ENCODE results near the gene MSI2. TPM values are rescaled to one million over a fixed set of nuclear protein-coding genes. Genes with fewer than 3 reads are reported as not detected.

The MSI2 gene
- total and polyA plus RNA-seq, 9 of the 15 experiments (the other 6 are each of a cell fraction or from before 2014, with no cell fraction given): 4.6 to 61.8 (median 42.4) TPM

DNA sequence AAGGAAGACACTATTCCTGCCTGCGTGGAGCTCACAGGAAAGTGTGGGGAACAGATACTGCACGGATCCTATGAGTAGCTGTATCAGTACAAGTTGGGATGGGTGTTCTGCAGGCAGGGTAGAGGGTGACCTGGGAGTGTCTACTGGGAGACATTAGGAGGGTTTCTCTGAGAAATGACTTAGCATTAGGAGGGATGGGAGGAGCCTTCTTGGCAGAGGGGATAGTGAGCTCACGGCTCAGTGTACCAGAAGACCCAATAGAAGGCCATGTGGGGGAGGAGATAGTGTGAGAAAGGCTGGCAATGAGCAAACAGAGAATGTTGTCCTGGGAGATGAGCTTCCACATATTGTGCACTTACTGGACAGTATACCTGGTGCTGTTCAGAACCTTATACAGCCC is 109.1 kb downstream of the MSI2 start (continued):
- TF ChIP-seq KDM4B (IDR thresholded peaks at IDR 0.05; ENCODE audit: borderline replicate concordance in 2 of 2, low read depth in 1 of 2) (no peak), TCF3 (CRISPR knock-in tag; IDR thresholded peaks at IDR 0.05) (0 out of 2 replicates have a peak, but pooled peaks have one; percentile 2), ZNF592 (IDR thresholded peaks at IDR 0.05) (peak; percentile 29; the same call in 1 of the 2 replicates), ZSCAN29 (IDR thresholded peaks at IDR 0.05) (no peak), POLR2H (tag; IDR thresholded peaks at IDR 0.05; ENCODE audit: low read depth) (no peak), RFX1 (IDR thresholded peaks at IDR 0.05) (peak; percentile 38; the same call in 1 of the 2 replicates), NCOA2 (IDR thresholded peaks at IDR 0.05; ENCODE audit: partially characterized antibody in 2 of 2) (no peak), MNT (conservative IDR thresholded peaks at IDR 0.05) (peak; percentile 16 to 42; a peak in 3 of 4 replicates), MTA1 (IDR thresholded peaks at IDR 0.05; ENCODE audit: borderline replicate concordance) (0 out of 2 replicates have a peak, but pooled peaks have one; percentile 6), SMARCA4 (IDR thresholded peaks at IDR 0.05) (peak; percentile 64), MAFF (IDR thresholded peaks at IDR 0.05; ENCODE audit: low read length) (peak; percentile 48; the same call in 1 of the 2 replicates), KAT7 (CRISPR knock-in tag; IDR thresholded peaks at IDR 0.05; ENCODE audit: borderline replicate concordance) (no peak), ATF1 (CRISPR knock-in tag; IDR thresholded peaks at IDR 0.05) (no peak), ATF1 (tag; IDR thresholded peaks at IDR 0.05) (peak; percentile 59), CBFA2T3 (IDR thresholded peaks at IDR 0.05) (peak; percentile 49), BRF1 (IDR thresholded peaks at IDR 0.05; ENCODE audit: borderline replicate concordance, extremely low read depth, insufficient read length) (no peak), ZNF316 (IDR thresholded peaks at IDR 0.05) (peak; percentile 88)
- TF ChIP-seq, protein P1, sequence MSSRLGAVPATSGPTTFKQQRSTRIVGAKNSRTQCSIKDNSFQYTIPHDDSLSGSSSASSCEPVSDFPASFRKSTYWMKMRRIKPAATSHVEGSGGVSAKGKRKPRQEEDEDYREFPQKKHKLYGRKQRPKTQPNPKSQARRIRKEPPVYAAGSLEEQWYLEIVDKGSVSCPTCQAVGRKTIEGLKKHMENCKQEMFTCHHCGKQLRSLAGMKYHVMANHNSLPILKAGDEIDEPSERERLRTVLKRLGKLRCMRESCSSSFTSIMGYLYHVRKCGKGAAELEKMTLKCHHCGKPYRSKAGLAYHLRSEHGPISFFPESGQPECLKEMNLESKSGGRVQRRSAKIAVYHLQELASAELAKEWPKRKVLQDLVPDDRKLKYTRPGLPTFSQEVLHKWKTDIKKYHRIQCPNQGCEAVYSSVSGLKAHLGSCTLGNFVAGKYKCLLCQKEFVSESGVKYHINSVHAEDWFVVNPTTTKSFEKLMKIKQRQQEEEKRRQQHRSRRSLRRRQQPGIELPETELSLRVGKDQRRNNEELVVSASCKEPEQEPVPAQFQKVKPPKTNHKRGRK (tag; IDR thresholded peaks at IDR 0.05): no peak
- TF ChIP-seq, protein P2, sequence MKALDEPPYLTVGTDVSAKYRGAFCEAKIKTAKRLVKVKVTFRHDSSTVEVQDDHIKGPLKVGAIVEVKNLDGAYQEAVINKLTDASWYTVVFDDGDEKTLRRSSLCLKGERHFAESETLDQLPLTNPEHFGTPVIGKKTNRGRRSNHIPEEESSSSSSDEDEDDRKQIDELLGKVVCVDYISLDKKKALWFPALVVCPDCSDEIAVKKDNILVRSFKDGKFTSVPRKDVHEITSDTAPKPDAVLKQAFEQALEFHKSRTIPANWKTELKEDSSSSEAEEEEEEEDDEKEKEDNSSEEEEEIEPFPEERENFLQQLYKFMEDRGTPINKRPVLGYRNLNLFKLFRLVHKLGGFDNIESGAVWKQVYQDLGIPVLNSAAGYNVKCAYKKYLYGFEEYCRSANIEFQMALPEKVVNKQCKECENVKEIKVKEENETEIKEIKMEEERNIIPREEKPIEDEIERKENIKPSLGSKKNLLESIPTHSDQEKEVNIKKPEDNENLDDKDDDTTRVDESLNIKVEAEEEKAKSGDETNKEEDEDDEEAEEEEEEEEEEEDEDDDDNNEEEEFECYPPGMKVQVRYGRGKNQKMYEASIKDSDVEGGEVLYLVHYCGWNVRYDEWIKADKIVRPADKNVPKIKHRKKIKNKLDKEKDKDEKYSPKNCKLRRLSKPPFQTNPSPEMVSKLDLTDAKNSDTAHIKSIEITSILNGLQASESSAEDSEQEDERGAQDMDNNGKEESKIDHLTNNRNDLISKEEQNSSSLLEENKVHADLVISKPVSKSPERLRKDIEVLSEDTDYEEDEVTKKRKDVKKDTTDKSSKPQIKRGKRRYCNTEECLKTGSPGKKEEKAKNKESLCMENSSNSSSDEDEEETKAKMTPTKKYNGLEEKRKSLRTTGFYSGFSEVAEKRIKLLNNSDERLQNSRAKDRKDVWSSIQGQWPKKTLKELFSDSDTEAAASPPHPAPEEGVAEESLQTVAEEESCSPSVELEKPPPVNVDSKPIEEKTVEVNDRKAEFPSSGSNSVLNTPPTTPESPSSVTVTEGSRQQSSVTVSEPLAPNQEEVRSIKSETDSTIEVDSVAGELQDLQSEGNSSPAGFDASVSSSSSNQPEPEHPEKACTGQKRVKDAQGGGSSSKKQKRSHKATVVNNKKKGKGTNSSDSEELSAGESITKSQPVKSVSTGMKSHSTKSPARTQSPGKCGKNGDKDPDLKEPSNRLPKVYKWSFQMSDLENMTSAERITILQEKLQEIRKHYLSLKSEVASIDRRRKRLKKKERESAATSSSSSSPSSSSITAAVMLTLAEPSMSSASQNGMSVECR (CRISPR knock-in tag; IDR thresholded peaks at IDR 0.05): no peak

Measured in K562 (cell line).